ENCODE results near the gene ANTXR2. TPM values are rescaled to one million over a fixed set of nuclear protein-coding genes. Genes with fewer than 3 reads are reported as not detected.

The ANTXR2 gene
- total RNA-seq, 2 donors from 2014 or later = 58.0 to 58.9 TPM

DNA sequence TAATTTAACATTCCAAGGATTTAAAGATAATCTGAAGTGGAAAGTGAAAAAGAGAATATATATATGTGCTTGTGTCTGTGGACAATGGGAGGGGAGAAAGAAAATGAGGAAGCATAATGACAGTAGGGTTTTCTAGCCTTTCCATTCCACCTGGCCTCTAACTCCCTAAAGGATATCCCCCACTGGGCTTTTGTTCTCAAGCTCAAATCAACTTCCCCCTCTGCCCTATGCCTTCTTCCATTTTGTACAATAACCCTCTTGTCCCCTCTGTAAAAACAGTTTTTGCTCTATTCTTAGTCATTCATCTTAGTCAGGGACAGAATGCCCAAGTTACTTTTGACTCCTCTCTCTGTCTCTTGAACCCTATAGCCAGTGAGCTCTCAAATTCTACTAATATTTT lies 23.6 kb downstream of the ANTXR2 start:
- H3K27ac Mint-ChIP-seq = peak overlapping the region; percentile 67
- no peaks in the 10 kb centered on the region for H3K27me3 Mint-ChIP-seq
- H3K36me3 Mint-ChIP-seq (ENCODE audit: low read depth) = peaks cover 9% of the 10 kb centered on the region
- no peak for ATAC-seq
- peaks cover 10% of the 10 kb centered on the region for H3K4me1 Mint-ChIP-seq
- DNase-seq = no peak
- H3K4me3 Mint-ChIP-seq = no peak overlapping the region
- H3K9me3 ChIP-seq (ENCODE audit: control insufficient read depth, low read length, poor library complexity, severe bottlenecking) = no peaks in the 10 kb centered on the region

- no peak for ATAC-seq
- H3K9me3 ChIP-seq (ENCODE audit: control insufficient read depth, low read length, poor library complexity, severe bottlenecking) = no peaks in the 10 kb centered on the region
- no peaks in the 10 kb centered on the region for H3K27me3 Mint-ChIP-seq
- peaks cover 10% of the 10 kb centered on the region for H3K4me1 Mint-ChIP-seq
- peak overlapping the region; percentile 67 for H3K27ac Mint-ChIP-seq
- H3K36me3 Mint-ChIP-seq (ENCODE audit: low read depth) = peaks cover 9% of the 10 kb centered on the region
- DNase-seq = no peak
- H3K4me3 Mint-ChIP-seq = no peak overlapping the region
Observed at GRCh38 chr4:80045786-80046185, 27.2 kb downstream of the ANTXR2 start.

DNA sequence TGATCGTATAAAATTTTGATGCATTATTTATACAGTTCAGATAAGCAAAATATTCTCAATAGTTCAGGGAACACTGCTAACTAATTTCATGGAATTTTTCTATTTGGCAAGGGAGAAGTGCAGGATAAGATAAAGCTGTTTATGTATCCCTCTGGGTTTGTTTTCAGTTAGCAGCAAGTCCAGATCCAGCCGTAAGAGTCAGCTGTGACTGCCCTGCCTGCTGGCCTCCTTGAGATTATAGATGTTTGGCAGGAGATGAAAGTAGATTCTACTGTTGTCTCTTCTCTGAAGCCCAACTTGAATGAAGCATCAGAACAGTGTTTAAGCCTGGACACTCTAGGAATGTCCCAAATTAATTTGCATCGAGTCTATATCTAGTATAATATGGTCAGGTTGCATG lies 29.5 kb downstream of the ANTXR2 start:
- no peaks in the 10 kb centered on the region for H3K9me3 ChIP-seq (ENCODE audit: control insufficient read depth, low read length, poor library complexity, severe bottlenecking)
- peaks cover 7% of the 10 kb centered on the region for H3K4me1 Mint-ChIP-seq
- ATAC-seq (no peak), DNase-seq (no peak)
- H3K27ac Mint-ChIP-seq = peak overlapping the region; percentile 37
- no peak overlapping the region for H3K4me3 Mint-ChIP-seq
- peaks cover 4% of the 10 kb centered on the region for H3K36me3 Mint-ChIP-seq (ENCODE audit: low read depth)
- no peaks in the 10 kb centered on the region for H3K27me3 Mint-ChIP-seq

GRCh38 chr4:80042821-80043220 lies 30.2 kb downstream of the ANTXR2 start:
- ATAC-seq = no peak
- H3K27me3 Mint-ChIP-seq = no peaks in the 10 kb centered on the region
- H3K9me3 ChIP-seq (ENCODE audit: control insufficient read depth, low read length, poor library complexity, severe bottlenecking) = no peaks in the 10 kb centered on the region
- peak overlapping the region; percentile 37 for H3K27ac Mint-ChIP-seq
- no peak overlapping the region for H3K4me3 Mint-ChIP-seq
- no peak for DNase-seq
- H3K4me1 Mint-ChIP-seq = peaks cover 7% of the 10 kb centered on the region
- peaks cover 4% of the 10 kb centered on the region for H3K36me3 Mint-ChIP-seq (ENCODE audit: low read depth)

- H3K9me3 ChIP-seq (ENCODE audit: control insufficient read depth, low read length, poor library complexity, severe bottlenecking) = no peaks in the 10 kb centered on the region
- DNase-seq = no peak
- Mint-ChIP-seq H3K36me3 (ENCODE audit: low read depth) (peaks cover 4% of the 10 kb centered on the region), H3K4me3 (no peak overlapping the region), H3K4me1 (peaks cover 15% of the 10 kb centered on the region), H3K27me3 (no peaks in the 10 kb centered on the region), H3K27ac (peak overlapping the region; percentile 91)
- no peak for ATAC-seq
Observed at GRCh38 chr4:80037864-80038263, 35.2 kb downstream of the ANTXR2 start.

DNA sequence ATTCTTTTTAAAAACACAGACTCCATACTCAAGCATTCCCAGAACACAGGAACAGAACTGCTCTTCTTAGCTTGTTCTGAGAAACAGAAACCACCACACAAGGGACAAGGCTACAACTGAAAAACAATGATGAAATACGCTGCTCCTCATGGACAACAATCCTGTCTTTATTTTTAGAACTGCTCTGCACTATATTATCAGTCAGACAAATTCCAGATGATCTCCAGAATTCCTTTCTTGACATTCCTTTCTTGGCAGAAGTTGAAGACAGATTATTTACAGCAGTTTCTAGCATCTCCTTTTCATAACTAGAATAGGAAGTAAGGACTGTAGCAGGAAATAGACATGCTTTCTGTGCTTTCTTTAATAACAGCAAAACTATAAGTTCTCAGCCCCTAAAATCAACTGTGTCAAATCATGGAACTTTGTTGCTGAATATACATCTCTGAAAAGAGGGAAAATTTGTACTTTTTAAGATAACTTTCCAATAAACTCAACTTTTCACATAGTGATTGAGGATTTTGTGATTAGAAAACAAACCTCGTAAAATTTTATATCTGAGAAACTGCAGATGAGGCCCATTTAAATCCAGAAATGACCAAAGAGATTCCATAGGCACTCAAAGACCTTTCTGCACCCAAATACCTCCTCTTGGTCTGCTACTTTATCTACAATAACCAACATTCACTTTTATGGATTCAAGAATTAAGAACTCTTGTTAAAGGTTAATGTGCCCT lies 35.9 kb downstream of the ANTXR2 start:
- Mint-ChIP-seq H3K27me3 (no peaks in the 10 kb centered on the region), H3K36me3 (ENCODE audit: low read depth) (peaks cover 2% of the 10 kb centered on the region), H3K4me1 (peaks cover 11% of the 10 kb centered on the region), H3K4me3 (peak overlapping the region; percentile 73), H3K27ac (peak overlapping the region; percentile 91)
- DNase-seq (no peak), ATAC-seq (peak; percentile 47)
- no peaks in the 10 kb centered on the region for H3K9me3 ChIP-seq (ENCODE audit: control insufficient read depth, low read length, poor library complexity, severe bottlenecking)

GRCh38 chr4:80036306-80036705 lies 36.7 kb downstream of the ANTXR2 start:
- H3K9me3 ChIP-seq (ENCODE audit: control insufficient read depth, low read length, poor library complexity, severe bottlenecking) = no peaks in the 10 kb centered on the region
- ATAC-seq = no peak
- no peaks in the 10 kb centered on the region for H3K27me3 Mint-ChIP-seq
- peaks cover 11% of the 10 kb centered on the region for H3K4me1 Mint-ChIP-seq
- no peak for DNase-seq
- H3K4me3 Mint-ChIP-seq = peak overlapping the region; percentile 47
- peak overlapping the region; percentile 91 for H3K27ac Mint-ChIP-seq
- H3K36me3 Mint-ChIP-seq (ENCODE audit: low read depth) = peaks cover 2% of the 10 kb centered on the region

- H3K27ac Mint-ChIP-seq = peak overlapping the region; percentile 91
- no peaks in the 10 kb centered on the region for H3K27me3 Mint-ChIP-seq
- peaks cover 2% of the 10 kb centered on the region for H3K36me3 Mint-ChIP-seq (ENCODE audit: low read depth)
- no peaks in the 10 kb centered on the region for H3K9me3 ChIP-seq (ENCODE audit: control insufficient read depth, low read length, poor library complexity, severe bottlenecking)
- ATAC-seq = peak; percentile 68
- H3K4me3 Mint-ChIP-seq = no peak overlapping the region
- DNase-seq = no peak
- peaks cover 11% of the 10 kb centered on the region for H3K4me1 Mint-ChIP-seq
Observed at GRCh38 chr4:80035336-80035735, 37.7 kb downstream of the ANTXR2 start.

GRCh38 chr4:80033581-80033980 lies 39.4 kb downstream of the ANTXR2 start:
- Mint-ChIP-seq H3K36me3 (ENCODE audit: low read depth) (peaks cover 2% of the 10 kb centered on the region), H3K27ac (no peak overlapping the region), H3K4me1 (peaks cover 11% of the 10 kb centered on the region), H3K27me3 (no peaks in the 10 kb centered on the region), H3K4me3 (no peak overlapping the region)
- ATAC-seq = no peak
- no peak for DNase-seq
- H3K9me3 ChIP-seq (ENCODE audit: control insufficient read depth, low read length, poor library complexity, severe bottlenecking) = no peaks in the 10 kb centered on the region

- Mint-ChIP-seq H3K4me3 (no peak overlapping the region), H3K4me1 (peaks cover 4% of the 10 kb centered on the region), H3K36me3 (ENCODE audit: low read depth) (peaks cover 5% of the 10 kb centered on the region), H3K27me3 (no peaks in the 10 kb centered on the region), H3K27ac (no peak overlapping the region)
- no peaks in the 10 kb centered on the region for H3K9me3 ChIP-seq (ENCODE audit: control insufficient read depth, low read length, poor library complexity, severe bottlenecking)
- DNase-seq (no peak), ATAC-seq (no peak)
Observed at GRCh38 chr4:80029364-80029763, 43.7 kb downstream of the ANTXR2 start.

DNA sequence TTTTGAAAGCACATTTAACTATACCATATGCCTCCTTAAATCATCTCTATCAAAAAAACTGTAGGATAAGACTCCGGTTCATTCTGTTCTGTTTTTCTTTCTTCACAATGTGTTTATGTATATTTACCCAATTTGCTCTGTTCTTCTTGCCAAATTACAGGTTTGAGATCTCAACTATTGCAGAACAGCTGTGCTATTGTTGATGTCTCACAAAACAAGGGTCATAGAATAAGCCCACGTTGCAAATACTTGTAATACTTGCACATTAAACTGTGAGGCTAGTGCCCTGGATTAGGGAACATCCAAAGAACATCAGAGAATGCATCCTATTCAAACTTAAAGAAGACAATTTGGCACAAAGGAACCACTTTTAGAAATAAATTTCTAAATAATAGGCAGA lies 45.4 kb downstream of the ANTXR2 start:
- DNase-seq (no peak), ATAC-seq (no peak)
- H3K4me3 Mint-ChIP-seq = no peak overlapping the region
- H3K27me3 Mint-ChIP-seq = no peaks in the 10 kb centered on the region
- H3K9me3 ChIP-seq (ENCODE audit: control insufficient read depth, low read length, poor library complexity, severe bottlenecking) = no peaks in the 10 kb centered on the region
- no peak overlapping the region for H3K27ac Mint-ChIP-seq
- H3K36me3 Mint-ChIP-seq (ENCODE audit: low read depth) = peaks cover 11% of the 10 kb centered on the region
- peaks cover 7% of the 10 kb centered on the region for H3K4me1 Mint-ChIP-seq

DNA sequence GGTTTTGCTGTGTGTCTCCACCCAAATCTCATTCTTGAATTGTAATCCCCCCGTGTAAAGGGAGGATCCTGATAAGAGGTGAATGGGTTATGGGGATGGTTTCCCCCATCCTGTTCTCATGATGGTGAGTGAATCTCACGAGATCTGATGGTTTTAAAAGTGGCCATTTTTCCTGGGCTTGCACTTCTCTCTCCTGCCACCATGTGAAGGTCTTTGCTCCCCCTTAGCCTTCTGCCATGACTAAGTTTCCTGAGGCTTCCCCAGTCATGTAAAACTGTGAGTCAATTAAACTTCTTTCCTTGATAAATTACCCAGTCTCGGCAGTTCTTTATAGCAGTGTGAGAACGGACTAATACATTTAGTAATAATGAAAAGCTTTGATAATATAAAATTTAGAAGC lies 46.9 kb downstream of the ANTXR2 start:
- H3K4me3 Mint-ChIP-seq = no peak overlapping the region
- H3K9me3 ChIP-seq (ENCODE audit: control insufficient read depth, low read length, poor library complexity, severe bottlenecking) = no peaks in the 10 kb centered on the region
- ATAC-seq (no peak), DNase-seq (no peak)
- H3K27me3 Mint-ChIP-seq = no peaks in the 10 kb centered on the region
- peaks cover 11% of the 10 kb centered on the region for H3K4me1 Mint-ChIP-seq
- peaks cover 11% of the 10 kb centered on the region for H3K36me3 Mint-ChIP-seq (ENCODE audit: low read depth)
- no peak overlapping the region for H3K27ac Mint-ChIP-seq

- Mint-ChIP-seq H3K27ac (peak overlapping the region; percentile 3), H3K4me3 (no peak overlapping the region), H3K27me3 (no peaks in the 10 kb centered on the region), H3K36me3 (ENCODE audit: low read depth) (peaks cover 11% of the 10 kb centered on the region), H3K4me1 (peaks cover 11% of the 10 kb centered on the region)
- no peak for ATAC-seq
- no peak for DNase-seq
- H3K9me3 ChIP-seq (ENCODE audit: control insufficient read depth, low read length, poor library complexity, severe bottlenecking) = no peaks in the 10 kb centered on the region
Observed at GRCh38 chr4:80024335-80024734, 48.7 kb downstream of the ANTXR2 start.

DNA sequence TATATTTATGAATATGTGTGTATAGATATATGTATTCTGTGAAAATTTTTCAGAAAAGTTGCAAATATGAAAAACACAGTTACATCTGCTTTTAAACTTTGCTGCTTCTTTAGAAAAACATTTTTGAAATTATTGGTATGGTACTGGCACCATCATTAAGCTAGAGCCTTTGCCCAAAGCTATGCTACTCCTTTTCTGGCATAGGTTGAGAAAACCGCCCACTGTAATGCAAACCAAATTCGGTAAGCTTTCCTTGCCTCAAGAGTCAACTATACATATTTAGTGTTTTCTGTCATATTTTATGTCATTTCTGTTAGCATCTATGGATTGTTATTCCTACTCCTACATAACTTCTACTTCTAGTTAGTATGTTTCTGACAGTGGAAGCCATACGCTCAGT lies 50.7 kb downstream of the ANTXR2 start:
- Mint-ChIP-seq H3K4me3 (no peak overlapping the region), H3K27me3 (no peaks in the 10 kb centered on the region), H3K4me1 (peaks cover 11% of the 10 kb centered on the region), H3K36me3 (ENCODE audit: low read depth) (peaks cover 11% of the 10 kb centered on the region), H3K27ac (no peak overlapping the region)
- H3K9me3 ChIP-seq (ENCODE audit: control insufficient read depth, low read length, poor library complexity, severe bottlenecking) = no peaks in the 10 kb centered on the region
- ATAC-seq (no peak), DNase-seq (no peak)
